HG03025 (cell line): Measurements from ENCODE around the gene FTO.
"Not testable (repeated sequence)": the region's sequence is repeated elsewhere in the genome, so short reads cannot be mapped to it uniquely, and the experiment has no call there.

ENCODE experiments used
- ATAC-seq: cut with Tn5 transposase; IDR thresholded peaks from one replicate; pipeline ENCODE4 v1.9.1; 2021; ENCODE audit warnings: mild to moderate bottlenecking, moderate library complexity; ENCODE audit not compliant: unreplicated experiment, low FRiP score

The FTO gene

DNA sequence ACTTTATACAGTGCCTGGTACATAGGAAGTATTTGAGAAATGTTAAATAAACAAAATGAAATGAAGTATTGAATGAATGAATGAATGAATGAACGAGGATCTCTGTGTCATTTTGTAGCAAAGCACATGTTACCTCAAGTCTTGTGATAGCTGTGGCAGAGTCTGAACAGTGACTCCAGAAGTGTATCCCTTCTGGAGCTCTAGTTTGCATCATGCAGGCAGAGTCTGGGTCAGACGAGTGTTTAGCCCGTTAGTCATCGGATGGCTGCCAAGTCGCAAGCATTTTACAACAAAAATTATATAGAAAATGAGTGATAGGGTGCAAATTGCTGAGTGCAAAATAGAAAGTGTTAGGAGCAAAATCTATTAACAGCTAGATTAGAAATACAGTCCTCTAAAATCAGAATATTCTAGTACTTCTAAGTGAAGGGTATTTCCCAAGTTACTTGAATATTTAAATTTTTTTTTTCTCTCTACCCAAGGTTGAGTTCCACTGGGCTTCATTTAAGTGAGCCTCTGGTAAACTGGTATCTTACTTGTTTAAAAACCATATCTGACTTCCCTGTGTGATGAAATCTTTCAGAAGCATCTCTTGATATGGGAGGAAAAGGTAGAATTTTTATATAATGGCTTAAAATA is 113.3 kb downstream of the FTO start:
- no peak for ATAC-seq

- no peak for ATAC-seq
These were observed 114.0 kb downstream of the FTO start for GRCh38 chr16:53817812-53818550.

DNA sequence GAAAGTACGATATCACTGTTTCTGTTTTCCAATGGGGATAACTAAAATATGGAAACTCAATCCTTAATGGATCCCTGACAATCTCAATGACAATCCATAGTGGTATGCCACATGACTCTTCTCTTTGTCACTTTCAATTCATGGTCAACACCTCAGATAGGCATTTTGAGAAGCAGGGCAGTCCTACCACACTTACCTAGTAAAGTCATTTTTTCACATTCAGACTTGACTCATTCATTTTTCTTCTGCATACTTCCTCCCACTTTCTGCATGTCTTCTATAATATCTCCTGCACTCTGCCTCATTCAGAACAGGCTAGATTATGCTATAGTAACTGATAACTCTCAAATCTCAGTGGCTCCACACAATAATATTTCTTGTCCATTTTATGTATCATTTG is 117.5 kb downstream of the FTO start:
- no peak for ATAC-seq

DNA sequence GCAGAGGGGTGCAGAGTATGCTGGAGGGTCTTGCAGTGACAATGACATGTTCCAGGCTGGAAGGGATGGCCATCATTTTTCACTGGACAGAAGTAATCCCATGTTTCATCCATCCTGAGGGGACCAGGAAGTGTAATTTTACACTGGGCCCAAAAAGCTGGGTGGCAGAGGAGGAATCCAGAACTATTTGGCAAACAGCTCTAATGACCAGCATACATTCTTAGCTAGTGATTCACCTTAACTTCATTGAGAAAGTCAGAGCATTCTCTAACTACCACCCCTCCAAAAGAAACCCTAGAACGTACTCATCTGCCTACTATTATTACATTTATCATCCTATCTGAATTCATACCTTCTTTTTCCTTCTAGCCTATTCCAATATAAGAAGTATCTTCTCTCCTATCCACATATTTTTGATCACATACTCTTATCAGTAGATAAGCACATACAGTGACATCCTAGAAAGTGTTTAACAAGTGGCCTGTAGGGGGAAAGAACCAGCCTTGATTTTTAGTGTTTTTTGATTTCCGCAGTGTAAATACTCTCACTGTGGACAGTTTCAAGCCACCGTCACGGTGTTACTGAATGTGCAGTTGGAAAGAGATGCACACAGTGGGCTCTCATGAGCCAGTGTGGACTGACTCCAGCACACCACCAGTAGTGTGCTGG is 118.1 kb downstream of the FTO start:
- no peak for ATAC-seq

GRCh38 chr16:53822936-53823529 is 119.1 kb downstream of the FTO start:
- no peak for ATAC-seq

- ATAC-seq, result no peak
These were observed 122.7 kb downstream of the FTO start for GRCh38 chr16:53826658-53827057.

- no peak for ATAC-seq
These were observed 123.8 kb downstream of the FTO start for GRCh38 chr16:53827741-53828140.

DNA sequence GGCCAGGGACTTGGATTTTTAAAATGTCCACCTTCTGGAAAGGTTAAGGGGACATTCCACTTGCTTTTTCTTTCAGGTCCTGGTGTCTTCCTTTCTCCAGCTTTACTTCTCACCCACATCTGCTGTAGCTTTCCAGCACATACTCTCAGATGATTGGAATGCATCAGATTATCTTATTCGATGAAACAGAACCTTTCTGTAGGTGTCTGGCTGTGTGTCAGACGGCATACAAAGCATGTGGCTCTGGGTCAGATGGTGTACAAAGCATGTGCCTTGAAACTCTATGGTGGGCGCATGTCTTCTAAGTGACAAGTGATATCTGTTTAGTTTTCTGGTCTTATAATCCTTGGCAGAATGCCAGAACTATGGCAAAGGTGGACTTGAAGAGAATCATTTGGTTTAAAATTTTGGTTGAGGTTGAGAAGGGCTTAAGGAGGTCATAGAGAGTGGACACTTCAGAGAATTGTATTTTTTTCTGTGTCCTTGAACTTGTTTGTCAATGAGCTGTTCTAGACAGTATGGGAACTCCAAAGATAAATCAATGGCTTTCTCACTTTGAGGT is 125.3 kb downstream of the FTO start:
- ATAC-seq, result no peak

- no peak for ATAC-seq
These were observed 129.1 kb downstream of the FTO start for GRCh38 chr16:53832896-53833544.

GRCh38 chr16:53836142-53836541 is 132.2 kb downstream of the FTO start:
- no peak for ATAC-seq

- ATAC-seq, result no peak
These were observed 132.7 kb downstream of the FTO start for GRCh38 chr16:53836680-53837079.

DNA sequence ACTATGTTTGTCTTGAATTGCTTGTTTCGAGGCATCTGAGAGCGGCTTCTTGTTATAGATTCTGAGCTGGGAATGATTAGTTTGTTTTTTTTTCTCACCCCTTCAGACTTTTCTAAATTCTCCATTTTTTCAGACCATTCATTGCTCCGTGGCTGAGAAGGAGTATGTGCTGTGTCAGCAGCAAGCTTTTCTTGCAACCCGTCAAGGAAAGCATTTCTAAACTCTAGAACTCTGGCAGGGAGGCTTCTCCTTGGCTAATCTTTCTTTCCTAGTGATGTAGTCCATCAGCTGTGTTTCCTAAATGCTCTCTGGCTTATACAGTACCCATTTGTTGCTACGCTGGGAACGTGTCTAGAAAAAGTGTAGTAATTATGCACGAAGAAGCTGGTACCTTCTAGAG is 133.5 kb downstream of the FTO start:
- no peak for ATAC-seq

GRCh38 chr16:53839150-53839549 is 135.2 kb downstream of the FTO start:
- ATAC-seq, result no peak

- no peak for ATAC-seq
These were observed 136.5 kb downstream of the FTO start for GRCh38 chr16:53840456-53840855.

DNA sequence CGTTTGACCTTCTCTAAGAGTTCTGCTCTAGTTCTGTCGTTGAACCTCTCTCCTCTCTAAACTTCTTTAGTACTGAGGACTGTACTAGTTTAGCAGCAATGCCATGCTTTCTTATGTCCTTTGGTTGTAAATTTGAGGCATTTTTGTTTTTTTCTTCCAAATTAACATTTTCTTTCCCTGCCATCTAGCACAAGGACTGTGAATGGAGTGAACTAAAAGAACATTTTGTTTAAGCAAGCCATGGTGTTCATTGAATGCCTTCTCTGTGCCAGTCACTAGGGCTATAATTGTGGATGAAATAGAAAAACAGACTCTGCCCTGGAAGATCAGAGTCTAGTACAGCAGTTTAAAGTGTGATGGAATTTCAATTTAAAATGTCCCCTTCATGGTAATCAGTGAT is 137.9 kb downstream of the FTO start:
- ATAC-seq, result no peak

DNA sequence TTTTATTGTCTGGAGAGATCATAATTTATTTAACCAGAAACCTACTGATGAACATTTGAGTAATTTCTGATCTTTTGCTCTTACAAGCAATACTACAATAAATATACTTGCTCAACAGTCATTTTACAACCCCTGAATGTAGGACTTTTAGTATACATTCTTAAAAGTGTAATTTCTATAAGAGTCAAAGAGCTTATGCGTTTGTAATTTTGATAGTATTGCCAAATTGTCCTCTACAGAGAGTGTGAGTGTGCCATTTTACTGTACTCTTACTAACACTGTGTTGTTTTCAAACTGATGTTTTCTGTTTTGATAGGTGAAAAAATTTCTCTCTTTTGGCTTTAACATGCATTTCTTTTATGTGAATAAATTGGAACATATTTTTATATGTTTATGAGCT is 139.1 kb downstream of the FTO start:
- no peak for ATAC-seq

- ATAC-seq, result no peak
These were observed 140.8 kb downstream of the FTO start for GRCh38 chr16:53844804-53845203.

- not testable (repeated sequence) for ATAC-seq
These were observed 142.6 kb downstream of the FTO start for GRCh38 chr16:53846549-53846948.

GRCh38 chr16:53846971-53847370 is 143.0 kb downstream of the FTO start:
- no peak for ATAC-seq

DNA sequence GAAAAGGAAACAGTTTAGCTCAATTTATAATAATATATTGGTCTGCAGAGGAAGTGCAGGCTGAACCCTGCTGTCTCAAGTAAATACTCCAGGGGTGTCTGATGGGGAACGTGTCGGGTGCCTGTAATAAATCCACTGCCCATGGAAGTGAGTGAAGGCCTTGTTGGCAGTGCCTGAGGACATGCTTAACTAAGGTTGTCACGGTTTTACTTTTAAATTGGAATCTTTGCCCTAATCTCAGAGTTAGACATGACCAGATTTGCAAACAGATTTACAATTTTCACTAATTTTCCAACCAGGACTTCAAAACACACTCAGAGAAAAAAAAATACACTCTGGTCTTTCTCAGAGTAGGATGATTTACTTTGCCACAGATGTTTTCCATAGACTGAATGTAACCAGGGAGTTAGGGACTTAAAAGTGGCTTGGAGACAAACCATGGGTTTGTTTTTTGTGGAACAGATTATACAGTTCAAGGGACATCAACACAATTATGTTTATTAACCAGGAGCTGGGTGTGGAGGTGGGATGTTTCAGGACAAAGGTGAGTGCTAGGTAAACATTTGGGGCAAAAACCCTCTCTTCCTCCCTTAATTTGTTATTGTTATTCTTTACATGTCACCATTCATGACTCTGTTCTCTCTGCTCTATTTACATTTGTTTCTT is 144.5 kb downstream of the FTO start:
- no peak for ATAC-seq
